Transverse colon (tissue), 4 donors: ENCODE results near the gene MYADM.

Source experiments
- EP300 ChIP-seq: sonication (generic); formaldehyde crosslinking; IDR thresholded peaks from one replicate; pipeline ENCODE4 v1.6.1; 2017; ENCODE audit warnings: antibody characterized with exemption, low read depth
- POLR2AphosphoS5 ChIP-seq, 3 donors: sonication (generic); formaldehyde crosslinking; IDR thresholded peaks; one replicate each; pipeline ENCODE4 v1.6.1; 2016; ENCODE audit warnings: antibody characterized with exemption in 3 of 3
- TF ChIP-seq, protein P1 (sequence below), 5 experiments: fragments of 200-600 bp in 3 of 5; fragments of 450-650 bp in 2 of 5; sonication (generic) in 3 of 5; IDR thresholded peaks; 1 replicate in 2 of 5; 2 replicates in 3 of 5; pipeline ENCODE4 v1.5.1; 2016 to 2017; ENCODE audit warnings: antibody characterized with exemption in 5 of 5, inconsistent platforms in 3 of 5, mild to moderate bottlenecking in 2 of 5, moderate library complexity in 1 of 5

- TF ChIP-seq, protein P1, sequence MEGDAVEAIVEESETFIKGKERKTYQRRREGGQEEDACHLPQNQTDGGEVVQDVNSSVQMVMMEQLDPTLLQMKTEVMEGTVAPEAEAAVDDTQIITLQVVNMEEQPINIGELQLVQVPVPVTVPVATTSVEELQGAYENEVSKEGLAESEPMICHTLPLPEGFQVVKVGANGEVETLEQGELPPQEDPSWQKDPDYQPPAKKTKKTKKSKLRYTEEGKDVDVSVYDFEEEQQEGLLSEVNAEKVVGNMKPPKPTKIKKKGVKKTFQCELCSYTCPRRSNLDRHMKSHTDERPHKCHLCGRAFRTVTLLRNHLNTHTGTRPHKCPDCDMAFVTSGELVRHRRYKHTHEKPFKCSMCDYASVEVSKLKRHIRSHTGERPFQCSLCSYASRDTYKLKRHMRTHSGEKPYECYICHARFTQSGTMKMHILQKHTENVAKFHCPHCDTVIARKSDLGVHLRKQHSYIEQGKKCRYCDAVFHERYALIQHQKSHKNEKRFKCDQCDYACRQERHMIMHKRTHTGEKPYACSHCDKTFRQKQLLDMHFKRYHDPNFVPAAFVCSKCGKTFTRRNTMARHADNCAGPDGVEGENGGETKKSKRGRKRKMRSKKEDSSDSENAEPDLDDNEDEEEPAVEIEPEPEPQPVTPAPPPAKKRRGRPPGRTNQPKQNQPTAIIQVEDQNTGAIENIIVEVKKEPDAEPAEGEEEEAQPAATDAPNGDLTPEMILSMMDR (IDR thresholded peaks at IDR 0.05): no peak
- TF ChIP-seq EP300: no peak
- TF ChIP-seq POLR2AphosphoS5 (IDR thresholded peaks at IDR 0.05): no peak
Observed at GRCh38 chr19:53826876-53827275, 40.8 kb upstream of the MYADM start.
